ENCODE measurements around the gene TNFRSF14.

TNFRSF14 gene

GRCh38 chr1:2564006-2564814, 8.0 kb downstream of the TNFRSF14 start:
- Histone ChIP-seq H3K27ac (replicated peaks) (no peak overlapping the region), H3K27me3 (ENCODE audit: insufficient read depth, poor library complexity, severe bottlenecking) (no peaks in the 10 kb centered on the region), H3K4me3 (replicated peaks; ENCODE audit: insufficient read depth, low read length) (no peak overlapping the region)
- no peak for DNase-seq (ENCODE audit: low read depth in 1 of 2, low spot score in 1 of 2)
- TF ChIP-seq GABPA (IDR thresholded peaks at IDR 0.05; ENCODE audit: low read depth) = no peak
- TF ChIP-seq SPI1 (IDR thresholded peaks at IDR 0.05; ENCODE audit: borderline replicate concordance, low read depth) = no peak
- TF ChIP-seq CTCF (IDR thresholded peaks at IDR 0.05; ENCODE audit: insufficient read depth, low read length) = no peak
- TF ChIP-seq, protein P1, sequence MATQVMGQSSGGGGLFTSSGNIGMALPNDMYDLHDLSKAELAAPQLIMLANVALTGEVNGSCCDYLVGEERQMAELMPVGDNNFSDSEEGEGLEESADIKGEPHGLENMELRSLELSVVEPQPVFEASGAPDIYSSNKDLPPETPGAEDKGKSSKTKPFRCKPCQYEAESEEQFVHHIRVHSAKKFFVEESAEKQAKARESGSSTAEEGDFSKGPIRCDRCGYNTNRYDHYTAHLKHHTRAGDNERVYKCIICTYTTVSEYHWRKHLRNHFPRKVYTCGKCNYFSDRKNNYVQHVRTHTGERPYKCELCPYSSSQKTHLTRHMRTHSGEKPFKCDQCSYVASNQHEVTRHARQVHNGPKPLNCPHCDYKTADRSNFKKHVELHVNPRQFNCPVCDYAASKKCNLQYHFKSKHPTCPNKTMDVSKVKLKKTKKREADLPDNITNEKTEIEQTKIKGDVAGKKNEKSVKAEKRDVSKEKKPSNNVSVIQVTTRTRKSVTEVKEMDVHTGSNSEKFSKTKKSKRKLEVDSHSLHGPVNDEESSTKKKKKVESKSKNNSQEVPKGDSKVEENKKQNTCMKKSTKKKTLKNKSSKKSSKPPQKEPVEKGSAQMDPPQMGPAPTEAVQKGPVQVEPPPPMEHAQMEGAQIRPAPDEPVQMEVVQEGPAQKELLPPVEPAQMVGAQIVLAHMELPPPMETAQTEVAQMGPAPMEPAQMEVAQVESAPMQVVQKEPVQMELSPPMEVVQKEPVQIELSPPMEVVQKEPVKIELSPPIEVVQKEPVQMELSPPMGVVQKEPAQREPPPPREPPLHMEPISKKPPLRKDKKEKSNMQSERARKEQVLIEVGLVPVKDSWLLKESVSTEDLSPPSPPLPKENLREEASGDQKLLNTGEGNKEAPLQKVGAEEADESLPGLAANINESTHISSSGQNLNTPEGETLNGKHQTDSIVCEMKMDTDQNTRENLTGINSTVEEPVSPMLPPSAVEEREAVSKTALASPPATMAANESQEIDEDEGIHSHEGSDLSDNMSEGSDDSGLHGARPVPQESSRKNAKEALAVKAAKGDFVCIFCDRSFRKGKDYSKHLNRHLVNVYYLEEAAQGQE (IDR thresholded peaks at IDR 0.05; ENCODE audit: insufficient replicate concordance, low read depth) = no peak
- TF ChIP-seq POLR2AphosphoS5 (IDR thresholded peaks at IDR 0.05; ENCODE audit: low read depth) = no peak

- H3K27ac ChIP-seq (replicated peaks) = no peak overlapping the region
- no peak for DNase-seq (ENCODE audit: low read depth in 1 of 2, low spot score in 1 of 2)
- TF ChIP-seq GABPA (IDR thresholded peaks at IDR 0.05; ENCODE audit: low read depth) (no peak), CTCF (IDR thresholded peaks at IDR 0.05; ENCODE audit: insufficient read depth, low read length) (no peak), POLR2AphosphoS5 (IDR thresholded peaks at IDR 0.05; ENCODE audit: low read depth) (no peak), SPI1 (IDR thresholded peaks at IDR 0.05; ENCODE audit: borderline replicate concordance, low read depth) (no peak)
- TF ChIP-seq, protein P1 (IDR thresholded peaks at IDR 0.05; ENCODE audit: insufficient replicate concordance, low read depth) = no peak
- H3K27me3 ChIP-seq (ENCODE audit: insufficient read depth, poor library complexity, severe bottlenecking) = no peaks in the 10 kb centered on the region
- no peak overlapping the region for H3K4me3 ChIP-seq (replicated peaks; ENCODE audit: insufficient read depth, low read length)
Measured at GRCh38 chr1:2564815-2565374, 8.7 kb downstream of the TNFRSF14 start.

GRCh38 chr1:2566101-2567045, 10.2 kb downstream of the TNFRSF14 start:
- TF ChIP-seq CTCF (IDR thresholded peaks at IDR 0.05; ENCODE audit: insufficient read depth, low read length) (no peak), POLR2AphosphoS5 (IDR thresholded peaks at IDR 0.05; ENCODE audit: low read depth) (no peak), SPI1 (IDR thresholded peaks at IDR 0.05; ENCODE audit: borderline replicate concordance, low read depth) (no peak), GABPA (IDR thresholded peaks at IDR 0.05; ENCODE audit: low read depth) (no peak)
- TF ChIP-seq, protein P1 (IDR thresholded peaks at IDR 0.05; ENCODE audit: insufficient replicate concordance, low read depth) = no peak
- H3K27me3 ChIP-seq (ENCODE audit: insufficient read depth, poor library complexity, severe bottlenecking) = no peaks in the 10 kb centered on the region
- DNase-seq (ENCODE audit: low read depth in 1 of 2, low spot score in 1 of 2) = no peak
- no peak overlapping the region for H3K27ac ChIP-seq (replicated peaks)
- H3K4me3 ChIP-seq (replicated peaks; ENCODE audit: insufficient read depth, low read length) = no peak overlapping the region

Measured in HL-60 (cell line).